DND-41 (cell line): ENCODE results near the gene FMN2.

Experiments
- ATAC-seq: fragments of 200-7000 bp; cut with Tn5 transposase; 3 replicates; pipeline ENCODE4 v1.9.1; 2021; ENCODE audit warnings: low read depth; ENCODE audit not compliant: insufficient read depth
- DNase-seq: peaks from one replicate; pipeline ENCODE4 v3.0.0-alpha.2; 2020
- H2AFZ ChIP-seq: 2 replicates; pipeline ENCODE4 v1.6.0; 2012; ENCODE audit warnings: low read depth, low read length
- H3K27ac ChIP-seq: 2 replicates; pipeline ENCODE4 v1.5.1; 2012; ENCODE audit warnings: low read length, inconsistent platforms
- H3K27me3 ChIP-seq: fragments of 200-600 bp; sonication (generic); 2 replicates; pipeline ENCODE4 v1.6.0; 2012; ENCODE audit warnings: low read length, mild to moderate bottlenecking, inconsistent platforms; ENCODE audit not compliant: insufficient read depth, poor library complexity
- H3K36me3 ChIP-seq: 2 replicates; pipeline ENCODE4 v1.5.1; 2012; ENCODE audit warnings: low read length, inconsistent platforms; ENCODE audit not compliant: insufficient read depth
- H3K4me1 ChIP-seq: 2 replicates; pipeline ENCODE4 v1.5.1; 2012; ENCODE audit warnings: mild to moderate bottlenecking, low read length; ENCODE audit not compliant: insufficient read depth
- H3K4me2 ChIP-seq: 2 replicates; pipeline ENCODE4 v1.6.0; 2012; ENCODE audit warnings: mild to moderate bottlenecking, moderate library complexity, low read length, inconsistent platforms; ENCODE audit not compliant: insufficient read depth
- H3K4me3 ChIP-seq, 2 experiments: fragments of 200-600 bp in 1 of 2; shearing (Covaris generic) in 1 of 2; 2 replicates each; pipeline ENCODE4 v1.5.1; 2012 to 2016; ENCODE audit warnings: inconsistent platforms in 2 of 2, low read length in 2 of 2, mild to moderate bottlenecking in 2 of 2, low read depth in 1 of 2, moderate library complexity in 1 of 2
- H3K79me2 ChIP-seq: 2 replicates; pipeline ENCODE4 v1.6.0; 2012; ENCODE audit warnings: low read length, inconsistent platforms; ENCODE audit not compliant: insufficient read depth
- H3K9ac ChIP-seq: 2 replicates; pipeline ENCODE4 v1.6.0; 2012; ENCODE audit warnings: low read depth, mild to moderate bottlenecking, inconsistent platforms, low read length, moderate library complexity
- H3K9me3 ChIP-seq: 2 replicates; pipeline ENCODE4 v1.5.1; 2012; ENCODE audit warnings: low read length, moderate library complexity, mild to moderate bottlenecking, inconsistent platforms; ENCODE audit not compliant: insufficient read depth, severe bottlenecking
- H4K20me1 ChIP-seq: 2 replicates; pipeline ENCODE4 v1.6.0; 2012; ENCODE audit warnings: low read length; ENCODE audit not compliant: insufficient read depth
- CTCF ChIP-seq: IDR thresholded peaks from 2 replicates; pipeline ENCODE4 v1.5.1; 2012; ENCODE audit warnings: borderline replicate concordance, low read length, moderate library complexity, mild to moderate bottlenecking; ENCODE audit not compliant: poor library complexity, severe bottlenecking; ENCODE audit errors: extremely low read depth
- EZH2 ChIP-seq: IDR thresholded peaks from 3 replicates; pipeline ENCODE4 v1.6.1; 2012; ENCODE audit warnings: borderline replicate concordance, low read depth, mild to moderate bottlenecking, moderate library complexity, low read length, inconsistent platforms; ENCODE audit not compliant: severe bottlenecking

The FMN2 gene

GRCh38 chr1:240244968-240245628 lies 153.4 kb downstream of the FMN2 start:
- ATAC-seq (no peak), DNase-seq (no peak)
- Histone ChIP-seq H2AFZ (no peak overlapping the region), H3K27me3 (no peaks in the 10 kb centered on the region), H3K4me3 (no peak overlapping the region), H3K36me3 (no peaks in the 10 kb centered on the region), H3K79me2 (no peaks in the 10 kb centered on the region), H3K9me3 (no peaks in the 10 kb centered on the region), H3K9ac (no peak overlapping the region), H3K27ac (no peak overlapping the region), H3K4me1 (no peaks in the 10 kb centered on the region), H3K4me2 (no peak overlapping the region), H4K20me1 (no peaks in the 10 kb centered on the region)
- TF ChIP-seq CTCF (no peak), EZH2 (no peak)

GRCh38 chr1:240245629-240246020 lies 153.9 kb downstream of the FMN2 start:
- Histone ChIP-seq H3K9me3 (no peaks in the 10 kb centered on the region), H4K20me1 (no peaks in the 10 kb centered on the region), H3K27ac (no peak overlapping the region), H3K9ac (no peak overlapping the region), H3K4me1 (no peaks in the 10 kb centered on the region), H2AFZ (no peak overlapping the region), H3K27me3 (no peaks in the 10 kb centered on the region), H3K4me3 (no peak overlapping the region), H3K79me2 (no peaks in the 10 kb centered on the region), H3K4me2 (no peak overlapping the region), H3K36me3 (no peaks in the 10 kb centered on the region)
- no peak for TF ChIP-seq EZH2
- no peak for TF ChIP-seq CTCF
- DNase-seq (no peak), ATAC-seq (no peak)

GRCh38 chr1:240247899-240248298 lies 156.2 kb downstream of the FMN2 start:
- no peak for DNase-seq
- TF ChIP-seq CTCF = no peak
- no peak for TF ChIP-seq EZH2
- no peaks in the 10 kb centered on the region for H3K9me3 ChIP-seq
- H3K4me1 ChIP-seq = no peaks in the 10 kb centered on the region
- no peak overlapping the region for H3K9ac ChIP-seq
- no peak overlapping the region for H3K4me3 ChIP-seq
- ATAC-seq = no peak
- no peaks in the 10 kb centered on the region for H3K79me2 ChIP-seq
- H3K4me2 ChIP-seq = no peak overlapping the region
- H3K27me3 ChIP-seq = no peaks in the 10 kb centered on the region
- no peak overlapping the region for H3K27ac ChIP-seq
- H3K36me3 ChIP-seq = no peaks in the 10 kb centered on the region
- no peaks in the 10 kb centered on the region for H4K20me1 ChIP-seq
- H2AFZ ChIP-seq = no peak overlapping the region
